Measurements from ENCODE around the gene GFY.

Gene GFY

GRCh38 chr19:49425178-49425577 is at the start of gene GFY:
TSS of gene GFY (plus strand) at chr19:49425388. CDS start at chr19:49426431, 1,043 bp downstream.
- no peak for DNase-seq (ENCODE audit: low read depth in 2 of 2)

GRCh38 chr19:49378512-49378911 is 46.7 kb upstream of the GFY start:
- DNase-seq (ENCODE audit: low read depth in 2 of 2), result no peak

- DNase-seq (ENCODE audit: low read depth in 2 of 2), result no peak
Measured at GRCh38 chr19:49380391-49380790, 44.8 kb upstream of the GFY start.

- no peak for DNase-seq (ENCODE audit: low read depth in 2 of 2)
Measured at GRCh38 chr19:49382639-49383038, 42.5 kb upstream of the GFY start.

GRCh38 chr19:49383599-49383998 is 41.6 kb upstream of the GFY start:
- DNase-seq (ENCODE audit: low read depth in 2 of 2), result no peak

- peak; percentile 79 to 89 for DNase-seq (ENCODE audit: low read depth in 2 of 2)
Measured at GRCh38 chr19:49387936-49388372, 37.2 kb upstream of the GFY start, which contains the start of gene KASH5. TSS of gene KASH5 (plus strand) at chr19:49388249. CDS start at chr19:49390884, 2,635 bp downstream.

- no peak for DNase-seq (ENCODE audit: low read depth in 2 of 2)
Measured at GRCh38 chr19:49389406-49389805, 35.8 kb upstream of the GFY start.

GRCh38 chr19:49390131-49390928 is 34.9 kb upstream of the GFY start:
- no peak for DNase-seq (ENCODE audit: low read depth in 2 of 2)

GRCh38 chr19:49390929-49391359 is 34.2 kb upstream of the GFY start:
- no peak for DNase-seq (ENCODE audit: low read depth in 2 of 2)

GRCh38 chr19:49391581-49392399 is 33.4 kb upstream of the GFY start:
- peak; percentile 60 to 64 for DNase-seq (ENCODE audit: low read depth in 2 of 2)

- no peak for DNase-seq (ENCODE audit: low read depth in 2 of 2)
Measured at GRCh38 chr19:49393881-49394280, 31.3 kb upstream of the GFY start.

- DNase-seq (ENCODE audit: low read depth in 2 of 2), result no peak
Measured at GRCh38 chr19:49395581-49396407, 29.4 kb upstream of the GFY start.

GRCh38 chr19:49396738-49397505 is 28.3 kb upstream of the GFY start:
- no peak for DNase-seq (ENCODE audit: low read depth in 2 of 2)

GRCh38 chr19:49398001-49398615 is 27.1 kb upstream of the GFY start:
- no peak for DNase-seq (ENCODE audit: low read depth in 2 of 2)

GRCh38 chr19:49398931-49399330 is 26.3 kb upstream of the GFY start:
- no peak for DNase-seq (ENCODE audit: low read depth in 2 of 2)

- no peak for DNase-seq (ENCODE audit: low read depth in 2 of 2)
Measured at GRCh38 chr19:49400029-49400428, 25.2 kb upstream of the GFY start.

- no peak for DNase-seq (ENCODE audit: low read depth in 2 of 2)
Measured at GRCh38 chr19:49403404-49404187, 21.6 kb upstream of the GFY start.

- DNase-seq (ENCODE audit: low read depth in 2 of 2), result no peak
Measured at GRCh38 chr19:49407079-49407478, 18.1 kb upstream of the GFY start.

- no peak for DNase-seq (ENCODE audit: low read depth in 2 of 2)
Measured at GRCh38 chr19:49407482-49408015, 17.6 kb upstream of the GFY start.
